ENCODE results near the gene DGKG.

DGKG gene

GRCh38 chr3:186247821-186248814 lies 113.9 kb downstream of the DGKG start:
- in situ Hi-C loops (cut with MboI; ENCODE audit: low sequenced_read_pairs), result no loop called here

DNA sequence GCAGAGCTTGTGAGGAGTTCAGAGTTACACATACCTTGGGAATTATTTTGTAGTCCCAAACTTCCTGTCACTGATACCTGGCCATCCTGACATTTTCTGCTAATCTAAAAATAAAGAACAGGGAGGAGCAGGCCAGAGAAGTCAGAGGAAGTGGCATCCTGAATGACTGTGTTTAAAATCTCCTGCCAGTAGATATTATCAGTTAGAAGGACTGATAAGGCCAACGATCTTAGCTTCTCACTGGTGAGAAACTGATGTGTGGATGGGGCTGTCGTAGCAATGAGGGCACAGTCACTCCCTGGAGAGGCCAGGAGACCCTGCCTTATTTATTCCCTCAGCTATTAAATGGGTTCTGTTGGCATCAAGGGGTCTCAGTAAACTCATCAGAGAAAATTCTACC lies 115.1 kb downstream of the DGKG start:
- in situ Hi-C loops (cut with MboI; ENCODE audit: low sequenced_read_pairs), result no loop called here

GRCh38 chr3:186244016-186244415 lies 118.0 kb downstream of the DGKG start:
- in situ Hi-C loops (cut with MboI; ENCODE audit: low sequenced_read_pairs), result no loop called here

DNA sequence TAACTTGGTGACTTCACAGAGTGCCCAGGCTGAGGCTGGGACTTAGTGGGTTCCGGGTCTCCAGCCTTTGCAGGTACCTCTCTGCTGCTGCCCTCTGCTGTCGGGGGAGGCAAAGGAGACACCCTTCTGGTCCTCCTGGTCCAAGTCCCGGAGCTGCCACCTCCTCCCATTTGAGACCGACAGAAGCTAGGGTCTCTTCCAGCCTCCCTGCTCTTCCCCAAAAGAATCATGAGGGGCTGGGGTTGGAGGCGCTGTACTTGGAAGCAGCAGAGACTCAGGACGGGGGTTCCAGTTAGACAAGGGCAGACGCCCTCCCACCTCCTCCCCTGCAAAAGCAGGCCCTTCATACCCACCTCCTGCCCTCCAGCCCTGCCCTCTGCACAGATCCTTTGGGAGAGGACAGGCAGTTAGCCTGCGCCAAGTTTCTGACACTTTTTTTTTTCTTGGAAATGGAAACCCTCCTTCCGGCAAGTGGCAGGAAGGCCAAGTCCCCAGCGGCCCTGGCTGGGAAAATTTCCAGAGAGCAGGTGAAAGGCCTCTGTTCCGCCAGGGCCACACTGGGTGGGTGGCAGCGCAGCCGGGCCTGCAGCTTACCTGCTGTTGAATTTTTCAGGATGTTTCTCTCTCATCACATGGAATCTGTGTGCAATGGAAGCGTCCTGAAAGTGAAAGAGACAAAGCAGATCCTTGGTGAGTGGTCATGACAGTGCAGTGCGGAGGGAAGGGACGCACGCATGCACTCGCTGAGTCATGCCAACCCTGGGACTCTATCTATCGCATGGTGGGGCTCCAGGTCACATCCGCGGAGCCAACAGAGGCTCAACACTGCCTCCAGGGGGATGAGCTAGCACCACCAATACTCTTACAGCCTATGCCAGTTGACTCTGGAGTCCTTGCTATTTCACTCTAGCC lies 119.9 kb downstream of the DGKG start:
- in situ Hi-C loops (cut with MboI; ENCODE audit: low sequenced_read_pairs), result no loop called here

GRCh38 chr3:186239321-186239720 lies 122.7 kb downstream of the DGKG start:
- in situ Hi-C loops (cut with MboI; ENCODE audit: low sequenced_read_pairs), result no loop called here

DNA sequence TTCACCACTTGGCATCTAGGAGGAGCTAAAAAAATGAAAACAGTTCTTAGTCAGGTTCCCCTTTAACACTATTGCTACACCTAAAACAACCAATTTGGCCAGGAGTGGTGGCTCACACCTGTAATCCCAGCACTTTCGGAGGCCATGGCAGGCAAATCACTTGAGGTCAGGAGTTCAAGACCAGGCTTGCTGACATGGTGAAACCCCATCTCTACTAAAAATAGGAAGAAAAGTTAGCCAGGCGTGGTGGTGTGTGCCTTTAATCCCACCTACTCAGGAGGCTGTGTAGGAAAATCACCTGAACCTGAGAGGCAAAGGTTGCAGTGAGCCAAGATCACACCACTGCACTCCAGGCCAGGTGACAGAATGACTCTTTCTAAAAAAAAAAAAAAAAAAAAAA lies 124.1 kb downstream of the DGKG start:
- in situ Hi-C loops (cut with MboI; ENCODE audit: low sequenced_read_pairs), result no loop called here

- in situ Hi-C loops (cut with MboI; ENCODE audit: low sequenced_read_pairs), result no loop called here
These were observed 125.5 kb downstream of the DGKG start for GRCh38 chr3:186236357-186237020.

DNA sequence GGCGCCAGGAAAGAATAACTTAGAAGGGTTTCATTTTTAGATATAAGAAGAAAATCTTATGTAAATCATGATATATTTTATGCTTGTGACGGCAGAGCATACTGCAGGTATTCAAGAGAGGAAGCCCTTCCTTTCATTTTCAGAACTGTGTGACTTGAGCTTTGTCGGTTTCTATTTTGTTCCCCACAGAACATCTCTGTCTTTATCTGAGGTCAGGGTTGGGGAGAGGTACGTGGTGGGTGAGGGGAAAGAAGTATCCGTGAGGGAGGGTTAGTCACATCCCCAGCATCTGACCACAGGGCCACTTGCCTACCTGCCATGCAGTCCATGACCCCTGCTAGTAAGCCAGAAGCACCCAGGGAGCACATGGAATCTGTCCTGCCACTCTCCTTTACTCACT lies 126.5 kb downstream of the DGKG start:
- in situ Hi-C loops (cut with MboI; ENCODE audit: low sequenced_read_pairs), result no loop called here

DNA sequence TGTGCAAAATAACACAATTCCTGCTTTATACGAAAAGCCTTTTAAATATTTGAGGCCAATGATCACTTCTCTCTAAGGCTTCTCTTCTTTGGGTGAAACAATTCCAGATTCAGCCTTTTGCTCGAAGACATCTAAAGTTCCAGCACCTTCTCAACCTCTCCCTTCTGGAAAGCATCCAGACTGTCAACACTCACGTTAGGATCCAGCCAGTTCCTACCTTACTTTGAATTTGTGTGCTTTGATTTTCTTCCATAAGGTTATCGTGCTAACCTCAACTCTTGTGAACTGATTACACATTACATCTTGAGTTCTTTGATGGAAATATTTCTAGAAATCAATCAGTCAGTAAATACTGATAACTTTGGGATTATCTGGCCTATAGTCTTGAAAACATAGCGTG lies 127.9 kb downstream of the DGKG start:
- in situ Hi-C loops (cut with MboI; ENCODE audit: low sequenced_read_pairs), result no loop called here

GRCh38 chr3:186226482-186226881 lies 135.6 kb downstream of the DGKG start:
- in situ Hi-C loops (cut with MboI; ENCODE audit: low sequenced_read_pairs), result no loop called here

DNA sequence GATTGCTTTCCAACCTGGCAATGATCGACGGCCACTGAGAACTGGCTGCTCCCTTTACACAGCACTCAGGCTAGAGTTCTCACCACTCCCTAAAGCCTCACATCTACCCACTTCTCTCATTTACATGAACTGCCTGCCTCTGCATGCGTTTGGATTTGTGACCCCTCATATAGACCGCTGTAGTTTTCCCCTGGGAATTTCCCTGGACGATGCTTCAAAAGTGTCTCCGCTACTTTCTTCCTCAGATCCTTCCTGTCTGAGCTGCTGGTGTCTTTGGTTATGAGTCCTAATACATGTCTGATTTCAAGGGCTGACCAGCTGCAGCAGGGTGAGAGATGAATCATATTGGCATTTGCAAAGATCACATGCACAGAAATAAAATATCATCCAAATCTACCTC lies 136.4 kb downstream of the DGKG start:
- in situ Hi-C loops (cut with MboI; ENCODE audit: low sequenced_read_pairs), result no loop called here

GRCh38 chr3:186224041-186224610 lies 137.9 kb downstream of the DGKG start:
- in situ Hi-C loops (cut with MboI; ENCODE audit: low sequenced_read_pairs), result no loop called here

DNA sequence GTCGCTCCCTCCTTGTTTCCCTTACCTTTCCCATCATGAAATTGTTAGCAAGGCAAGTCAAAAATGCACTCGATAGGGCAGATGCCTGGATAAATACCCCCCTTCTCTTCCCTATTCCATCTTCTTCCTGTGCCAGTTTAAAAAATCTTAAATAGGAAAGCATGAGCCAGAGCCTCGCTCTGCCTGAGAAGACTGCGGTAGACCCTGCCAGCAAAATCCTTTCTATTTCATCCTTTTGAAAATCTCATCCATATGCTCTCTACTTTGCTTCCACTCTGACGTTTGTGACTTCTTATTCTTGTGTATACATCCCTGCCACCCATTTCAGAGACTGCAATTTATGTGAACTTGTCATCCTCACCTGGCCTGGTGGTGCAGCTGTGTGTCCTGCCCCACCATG lies 138.6 kb downstream of the DGKG start:
- in situ Hi-C loops (cut with MboI; ENCODE audit: low sequenced_read_pairs), result no loop called here

- in situ Hi-C loops (cut with MboI; ENCODE audit: low sequenced_read_pairs), result no loop called here
These were observed 140.2 kb downstream of the DGKG start for GRCh38 chr3:186221760-186222378.

DNA sequence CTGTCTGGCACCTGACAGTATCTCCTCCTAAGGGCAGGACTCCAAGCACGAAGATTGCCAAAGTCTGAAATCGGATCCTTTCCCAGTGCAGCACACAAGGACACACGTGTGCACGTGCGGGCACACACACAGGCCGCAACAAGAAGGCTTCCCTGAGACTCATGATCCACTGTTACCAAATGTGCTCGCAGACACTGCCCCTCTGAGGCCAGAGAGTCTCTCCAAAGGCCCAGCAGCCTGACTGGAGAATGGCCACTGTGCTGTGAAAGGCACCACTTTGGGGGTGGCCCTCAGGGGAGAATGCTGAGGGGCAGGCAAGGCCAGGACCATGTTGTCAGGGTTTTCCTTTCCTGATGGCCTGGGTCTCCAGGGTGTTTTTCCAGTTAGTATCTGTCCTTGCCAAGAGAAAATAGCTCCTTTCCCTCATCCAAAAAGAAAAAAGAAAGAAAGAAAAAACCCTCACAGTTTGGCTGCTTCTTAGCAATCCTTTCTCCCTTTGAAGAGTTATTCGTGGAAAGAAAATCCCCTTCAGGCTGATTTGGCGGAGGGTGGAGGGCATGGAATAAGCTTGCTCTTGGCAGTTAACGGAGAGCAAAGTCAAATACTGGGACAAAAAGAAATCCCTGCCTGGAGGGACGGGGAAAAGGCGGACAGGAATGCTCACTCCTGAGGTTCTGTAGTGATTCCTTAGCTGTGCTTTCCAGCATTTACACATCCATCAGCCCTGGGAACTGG lies 141.0 kb downstream of the DGKG start:
- in situ Hi-C loops (cut with MboI; ENCODE audit: low sequenced_read_pairs), result no loop called here

GRCh38 chr3:186220365-186220764 lies 141.7 kb downstream of the DGKG start:
- in situ Hi-C loops (cut with MboI; ENCODE audit: low sequenced_read_pairs), result no loop called here

DNA sequence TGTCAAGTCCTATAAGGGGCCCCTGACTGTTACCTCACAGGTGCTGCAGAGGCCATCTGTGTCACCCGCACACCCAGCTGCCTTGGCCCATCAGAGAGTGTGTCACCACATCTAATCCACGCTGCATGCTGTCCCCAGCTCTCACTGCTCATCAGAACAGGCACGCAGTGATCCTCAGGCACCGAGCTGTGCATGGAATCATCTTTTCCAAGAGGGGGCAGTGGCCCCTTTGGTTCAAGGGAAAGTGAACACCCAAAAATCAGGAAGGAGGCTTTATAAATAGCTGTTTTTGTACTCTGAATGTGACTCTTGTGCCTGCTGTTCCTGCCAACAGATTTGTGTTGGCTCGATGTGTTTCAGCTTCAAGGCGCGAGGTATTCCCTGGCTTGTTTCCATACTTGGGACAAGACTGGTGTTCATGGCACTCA lies 142.8 kb downstream of the DGKG start:
- in situ Hi-C loops (cut with MboI; ENCODE audit: low sequenced_read_pairs), result no loop called here

- in situ Hi-C loops (cut with MboI; ENCODE audit: low sequenced_read_pairs), result no loop called here
These were observed 143.6 kb downstream of the DGKG start for GRCh38 chr3:186218421-186218820.

DNA sequence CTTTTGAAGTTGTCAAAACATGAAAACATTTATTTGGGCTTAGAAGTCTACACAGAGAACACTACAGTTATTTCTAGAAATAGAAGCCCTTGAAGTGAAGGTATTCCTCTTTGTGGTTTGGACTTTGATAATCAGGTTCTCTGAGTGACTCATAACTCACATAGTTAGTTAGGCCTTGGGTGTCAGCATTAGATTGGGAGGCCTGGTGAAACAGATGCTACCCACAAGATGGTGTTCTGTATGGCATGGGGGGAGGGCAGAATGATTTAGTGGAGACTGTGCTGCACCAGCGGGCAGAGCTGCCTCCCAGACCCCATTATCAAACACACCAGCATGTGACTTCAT lies 144.2 kb downstream of the DGKG start:
- in situ Hi-C loops (cut with MboI; ENCODE audit: low sequenced_read_pairs), result no loop called here
